ENCODE data around the gene NXPH1.

The NXPH1 gene

DNA sequence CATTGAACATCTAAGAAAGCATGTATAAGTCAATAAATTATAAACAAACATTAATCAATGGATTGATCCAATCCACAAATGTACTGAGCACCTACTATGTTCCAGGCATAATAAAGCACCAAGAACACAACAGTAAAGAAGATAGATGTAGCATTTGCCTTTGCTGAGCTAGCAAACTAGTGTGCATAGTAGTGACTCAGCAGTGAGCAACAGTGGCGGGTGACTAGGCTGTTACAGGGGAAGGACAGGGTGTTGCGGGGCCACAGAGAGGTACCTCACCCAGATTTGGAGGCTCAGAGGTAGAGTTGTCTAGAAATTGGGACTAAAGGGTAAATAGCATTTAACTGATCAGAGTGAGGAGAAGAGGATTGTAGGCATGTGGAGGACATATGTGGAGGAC is 83.6 kb downstream of the NXPH1 start:
- no peak overlapping the region for H3K27ac ChIP-seq (ENCODE audit: low read depth, low read length)
- no peaks in the 10 kb centered on the region for H3K9me3 ChIP-seq (ENCODE audit: control insufficient read depth, insufficient read depth, low read length)
- no peak overlapping the region for H3K4me2 ChIP-seq (ENCODE audit: low read length)
- H3K36me3 ChIP-seq (ENCODE audit: control insufficient read depth, low read length): no peaks in the 10 kb centered on the region
- no peaks in the 10 kb centered on the region for H3K79me2 ChIP-seq (ENCODE audit: control insufficient read depth, low read length)
- TF ChIP-seq, protein P1, sequence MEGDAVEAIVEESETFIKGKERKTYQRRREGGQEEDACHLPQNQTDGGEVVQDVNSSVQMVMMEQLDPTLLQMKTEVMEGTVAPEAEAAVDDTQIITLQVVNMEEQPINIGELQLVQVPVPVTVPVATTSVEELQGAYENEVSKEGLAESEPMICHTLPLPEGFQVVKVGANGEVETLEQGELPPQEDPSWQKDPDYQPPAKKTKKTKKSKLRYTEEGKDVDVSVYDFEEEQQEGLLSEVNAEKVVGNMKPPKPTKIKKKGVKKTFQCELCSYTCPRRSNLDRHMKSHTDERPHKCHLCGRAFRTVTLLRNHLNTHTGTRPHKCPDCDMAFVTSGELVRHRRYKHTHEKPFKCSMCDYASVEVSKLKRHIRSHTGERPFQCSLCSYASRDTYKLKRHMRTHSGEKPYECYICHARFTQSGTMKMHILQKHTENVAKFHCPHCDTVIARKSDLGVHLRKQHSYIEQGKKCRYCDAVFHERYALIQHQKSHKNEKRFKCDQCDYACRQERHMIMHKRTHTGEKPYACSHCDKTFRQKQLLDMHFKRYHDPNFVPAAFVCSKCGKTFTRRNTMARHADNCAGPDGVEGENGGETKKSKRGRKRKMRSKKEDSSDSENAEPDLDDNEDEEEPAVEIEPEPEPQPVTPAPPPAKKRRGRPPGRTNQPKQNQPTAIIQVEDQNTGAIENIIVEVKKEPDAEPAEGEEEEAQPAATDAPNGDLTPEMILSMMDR (IDR thresholded peaks at IDR 0.05; ENCODE audit: low read depth, low read length, poor library complexity, severe bottlenecking): no peak
- TF ChIP-seq EZH2phosphoT487 (IDR thresholded peaks at IDR 0.05; ENCODE audit: borderline replicate concordance, low read length): no peak
- H3K4me3 ChIP-seq (ENCODE audit: low read length): no peak overlapping the region
- no peaks in the 10 kb centered on the region for H3K27me3 ChIP-seq (ENCODE audit: control insufficient read depth, low read length)
- H3K4me1 ChIP-seq (ENCODE audit: control insufficient read depth, low read length): no peaks in the 10 kb centered on the region
- H3F3A ChIP-seq (ENCODE audit: control insufficient read depth, insufficient read depth): no peaks in the 10 kb centered on the region
- H3K9me2 ChIP-seq (replicated peaks; ENCODE audit: control insufficient read depth, low read length): no peaks in the 10 kb centered on the region
- H4K20me1 ChIP-seq (ENCODE audit: control insufficient read depth, insufficient read depth, low read depth, low read length): no peaks in the 10 kb centered on the region

DNA sequence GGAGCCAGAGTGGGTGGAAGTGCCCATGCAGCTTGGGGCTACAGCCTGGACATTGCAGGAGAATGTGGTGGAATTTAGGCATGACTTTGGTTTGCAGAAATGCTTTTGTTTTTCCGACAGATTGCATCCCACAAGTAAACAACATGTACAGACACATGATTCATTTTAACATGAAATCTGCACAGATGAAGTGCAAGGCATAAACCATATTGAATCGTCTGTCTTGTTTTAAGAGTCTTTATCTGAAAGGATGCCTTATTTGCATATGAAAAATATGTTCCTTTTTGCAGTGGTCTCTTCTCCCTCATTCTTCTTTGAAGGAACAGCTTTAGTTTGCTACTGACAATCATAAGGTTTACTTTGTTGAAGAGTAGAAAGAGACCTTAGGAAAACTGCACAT is 94.9 kb downstream of the NXPH1 start:
- Histone ChIP-seq H3K4me2 (ENCODE audit: low read length) (no peak overlapping the region), H3K27ac (ENCODE audit: low read depth, low read length) (no peak overlapping the region), H3K9me2 (replicated peaks; ENCODE audit: control insufficient read depth, low read length) (no peaks in the 10 kb centered on the region), H4K20me1 (ENCODE audit: control insufficient read depth, insufficient read depth, low read depth, low read length) (no peaks in the 10 kb centered on the region), H3F3A (ENCODE audit: control insufficient read depth, insufficient read depth) (no peaks in the 10 kb centered on the region), H3K4me3 (ENCODE audit: low read length) (no peak overlapping the region), H3K4me1 (ENCODE audit: control insufficient read depth, low read length) (no peaks in the 10 kb centered on the region), H3K79me2 (ENCODE audit: control insufficient read depth, low read length) (no peaks in the 10 kb centered on the region), H3K36me3 (ENCODE audit: control insufficient read depth, low read length) (no peaks in the 10 kb centered on the region), H3K9me3 (ENCODE audit: control insufficient read depth, insufficient read depth, low read length) (peaks cover 12% of the 10 kb centered on the region; the same call in 1 of the 2 replicates), H3K27me3 (ENCODE audit: control insufficient read depth, low read length) (no peaks in the 10 kb centered on the region)
- no peak for TF ChIP-seq EZH2phosphoT487 (IDR thresholded peaks at IDR 0.05; ENCODE audit: borderline replicate concordance, low read length)
- TF ChIP-seq, protein P1 (IDR thresholded peaks at IDR 0.05; ENCODE audit: low read depth, low read length, poor library complexity, severe bottlenecking): no peak

DNA sequence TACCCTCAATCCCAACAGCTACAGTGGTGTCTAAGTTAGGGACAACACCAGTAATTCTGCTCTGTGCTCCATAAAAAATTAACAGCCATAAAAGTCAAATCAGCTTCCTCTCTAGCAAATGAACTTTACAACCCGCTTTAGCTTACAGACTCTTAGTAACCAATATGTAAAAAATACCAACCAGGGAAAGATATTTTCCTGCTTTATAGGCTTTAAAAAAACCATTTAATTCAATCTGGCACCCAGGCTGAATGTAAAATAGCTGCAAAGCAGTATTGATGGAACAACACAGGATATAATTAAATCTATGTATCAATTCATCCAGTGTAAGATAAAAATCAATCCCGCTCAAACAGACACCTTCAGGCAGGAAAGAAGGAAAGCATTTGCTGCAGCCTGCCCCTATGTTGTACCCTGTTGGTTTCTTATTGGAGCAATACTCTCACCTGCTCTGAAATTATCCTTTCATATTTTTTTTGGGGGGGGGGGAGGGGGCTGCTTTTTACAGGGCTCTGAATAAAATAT is 98.6 kb downstream of the NXPH1 start:
- Histone ChIP-seq H3K36me3 (ENCODE audit: control insufficient read depth, low read length) (no peaks in the 10 kb centered on the region), H3K4me3 (ENCODE audit: low read length) (no peak overlapping the region), H3K27ac (ENCODE audit: low read depth, low read length) (no peak overlapping the region), H3K27me3 (ENCODE audit: control insufficient read depth, low read length) (no peaks in the 10 kb centered on the region), H3K4me1 (ENCODE audit: control insufficient read depth, low read length) (no peaks in the 10 kb centered on the region), H3K79me2 (ENCODE audit: control insufficient read depth, low read length) (no peaks in the 10 kb centered on the region), H3F3A (ENCODE audit: control insufficient read depth, insufficient read depth) (no peaks in the 10 kb centered on the region), H3K4me2 (ENCODE audit: low read length) (no peak overlapping the region), H3K9me3 (ENCODE audit: control insufficient read depth, insufficient read depth, low read length) (no peaks in the 10 kb centered on the region), H4K20me1 (ENCODE audit: control insufficient read depth, insufficient read depth, low read depth, low read length) (no peaks in the 10 kb centered on the region), H3K9me2 (replicated peaks; ENCODE audit: control insufficient read depth, low read length) (no peaks in the 10 kb centered on the region)
- TF ChIP-seq, protein P1 (IDR thresholded peaks at IDR 0.05; ENCODE audit: low read depth, low read length, poor library complexity, severe bottlenecking): no peak
- no peak for TF ChIP-seq EZH2phosphoT487 (IDR thresholded peaks at IDR 0.05; ENCODE audit: borderline replicate concordance, low read length)
